Type B pancreatic cell (in vitro differentiated cells): ENCODE data around the gene SGSH. TPM values are rescaled to one million over a fixed set of nuclear protein-coding genes. Genes with fewer than 3 reads are reported as not detected.

ENCODE experiments used
- DNase-seq: peaks from one replicate; pipeline ENCODE4 v3.0.0; 2021; ENCODE audit warnings: mixed read lengths; ENCODE audit not compliant: unreplicated experiment; ENCODE audit errors: extremely low spot score
- H3K27ac Mint-ChIP-seq: 2 replicates; pipeline ENCODE4 v1.8.0; 2021; ENCODE audit warnings: mild to moderate bottlenecking, mixed read lengths
- H3K27me3 Mint-ChIP-seq: 2 replicates; pipeline ENCODE4 v1.8.0; 2021; ENCODE audit warnings: mixed read lengths
- H3K36me3 Mint-ChIP-seq: 2 replicates; pipeline ENCODE4 v1.8.0; 2021; ENCODE audit warnings: mixed read lengths
- H3K4me1 Mint-ChIP-seq: one replicate; pipeline ENCODE4 v1.8.0; 2021; ENCODE audit warnings: mixed read lengths; ENCODE audit not compliant: unreplicated experiment
- H3K4me3 Mint-ChIP-seq: 2 replicates; pipeline ENCODE4 v1.8.0; 2021; ENCODE audit warnings: mild to moderate bottlenecking, mixed read lengths
- H3K9me3 Mint-ChIP-seq: 2 replicates; pipeline ENCODE4 v1.8.0; 2021; ENCODE audit warnings: mixed read lengths
- total RNA-seq: library from RNA; stranded (reverse); gene quantifications from 2 replicates; pipeline ENCODE4 v1.2.1, GENCODE V29; 2021; ENCODE audit warnings: low replicate concordance
- TF ChIP-seq, protein P1 (sequence below): fragments of 200-600 bp; sonication (generic); conservative IDR thresholded peaks from 2 replicates; pipeline ENCODE4 v1.5.0; 2021; ENCODE audit warnings: antibody characterized with exemption, mild to moderate bottlenecking

The SGSH gene
- total RNA-seq, 1 donor from 2014 or later = 40.5 TPM

GRCh38 chr17:80218391-80218790 is 1.7 kb downstream of the SGSH start:
- Mint-ChIP-seq H3K9me3 (no peaks in the 10 kb centered on the region), H3K4me1 (peaks cover 12% of the 10 kb centered on the region), H3K36me3 (peaks cover 9% of the 10 kb centered on the region), H3K27ac (no peak overlapping the region), H3K4me3 (peak overlapping the region; percentile 94), H3K27me3 (no peaks in the 10 kb centered on the region)
- TF ChIP-seq, protein P1, sequence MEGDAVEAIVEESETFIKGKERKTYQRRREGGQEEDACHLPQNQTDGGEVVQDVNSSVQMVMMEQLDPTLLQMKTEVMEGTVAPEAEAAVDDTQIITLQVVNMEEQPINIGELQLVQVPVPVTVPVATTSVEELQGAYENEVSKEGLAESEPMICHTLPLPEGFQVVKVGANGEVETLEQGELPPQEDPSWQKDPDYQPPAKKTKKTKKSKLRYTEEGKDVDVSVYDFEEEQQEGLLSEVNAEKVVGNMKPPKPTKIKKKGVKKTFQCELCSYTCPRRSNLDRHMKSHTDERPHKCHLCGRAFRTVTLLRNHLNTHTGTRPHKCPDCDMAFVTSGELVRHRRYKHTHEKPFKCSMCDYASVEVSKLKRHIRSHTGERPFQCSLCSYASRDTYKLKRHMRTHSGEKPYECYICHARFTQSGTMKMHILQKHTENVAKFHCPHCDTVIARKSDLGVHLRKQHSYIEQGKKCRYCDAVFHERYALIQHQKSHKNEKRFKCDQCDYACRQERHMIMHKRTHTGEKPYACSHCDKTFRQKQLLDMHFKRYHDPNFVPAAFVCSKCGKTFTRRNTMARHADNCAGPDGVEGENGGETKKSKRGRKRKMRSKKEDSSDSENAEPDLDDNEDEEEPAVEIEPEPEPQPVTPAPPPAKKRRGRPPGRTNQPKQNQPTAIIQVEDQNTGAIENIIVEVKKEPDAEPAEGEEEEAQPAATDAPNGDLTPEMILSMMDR = no peak
- no peak for DNase-seq

- Mint-ChIP-seq H3K27ac (no peak overlapping the region), H3K36me3 (peaks cover 9% of the 10 kb centered on the region), H3K27me3 (no peaks in the 10 kb centered on the region), H3K9me3 (no peaks in the 10 kb centered on the region), H3K4me3 (peak overlapping the region; percentile 34), H3K4me1 (peaks cover 12% of the 10 kb centered on the region)
- TF ChIP-seq, protein P1 = no peak
- DNase-seq = no peak
Measured at GRCh38 chr17:80217703-80218362, 2.3 kb downstream of the SGSH start.

- Mint-ChIP-seq H3K27ac (peak overlapping the region; percentile 29), H3K9me3 (no peaks in the 10 kb centered on the region), H3K4me3 (peak overlapping the region; percentile 34), H3K27me3 (no peaks in the 10 kb centered on the region), H3K36me3 (peaks cover 9% of the 10 kb centered on the region), H3K4me1 (peaks cover 12% of the 10 kb centered on the region)
- TF ChIP-seq, protein P1 = no peak
- DNase-seq = no peak
Measured at GRCh38 chr17:80216473-80217456, 3.4 kb downstream of the SGSH start.

- Mint-ChIP-seq H3K27me3 (no peaks in the 10 kb centered on the region), H3K9me3 (no peaks in the 10 kb centered on the region), H3K4me1 (peaks cover 12% of the 10 kb centered on the region), H3K27ac (no peak overlapping the region), H3K4me3 (no peak overlapping the region), H3K36me3 (peaks cover 9% of the 10 kb centered on the region)
- no peak for DNase-seq
- TF ChIP-seq, protein P1 = no peak
Measured at GRCh38 chr17:80214878-80215210, 5.3 kb downstream of the SGSH start.

DNA sequence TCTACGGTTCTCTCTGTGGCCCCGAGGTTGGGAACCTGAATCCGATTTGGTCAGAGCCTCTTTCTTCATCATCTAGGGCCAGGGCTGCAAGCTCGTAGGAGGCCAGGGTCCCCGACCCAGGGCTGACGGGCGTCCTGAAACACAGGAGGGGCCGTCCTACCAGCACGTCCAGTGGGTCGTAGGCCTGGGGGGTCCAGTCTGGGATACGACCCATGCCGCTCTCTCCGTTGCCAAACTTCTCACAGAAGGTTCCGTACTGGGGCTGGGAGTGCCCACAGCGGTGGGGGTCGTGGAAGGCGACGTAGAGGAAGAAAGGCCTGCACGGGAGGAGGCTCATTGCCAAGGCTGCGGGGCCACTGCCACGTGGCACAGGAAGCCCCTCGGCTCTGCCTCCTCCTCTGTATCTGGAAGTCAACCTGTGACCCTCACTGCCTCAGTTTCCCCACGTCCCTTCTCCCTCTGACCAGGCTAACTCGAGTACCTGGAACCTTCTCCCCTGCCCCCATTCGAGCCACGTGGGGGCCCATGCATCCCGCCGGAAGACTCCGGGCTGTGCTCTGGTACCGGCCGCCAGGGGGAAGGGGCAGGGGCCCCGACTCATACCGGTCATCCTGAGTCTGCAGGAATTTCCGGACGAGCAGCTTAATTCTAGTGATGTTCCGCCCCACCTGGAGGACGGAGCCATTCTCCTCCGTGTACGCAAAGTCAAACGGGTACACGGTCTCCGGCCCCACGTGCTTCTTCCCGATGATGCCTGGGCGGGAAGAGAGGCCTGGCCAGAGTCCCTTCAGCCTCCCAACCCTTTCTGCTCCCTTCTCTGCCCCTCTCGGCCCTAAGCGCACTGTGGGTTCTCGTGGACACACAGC is 5.9 kb downstream of the SGSH start:
- no peak for DNase-seq
- H3K27ac Mint-ChIP-seq = no peak overlapping the region
- H3K9me3 Mint-ChIP-seq = no peaks in the 10 kb centered on the region
- H3K4me1 Mint-ChIP-seq = peaks cover 8% of the 10 kb centered on the region
- no peak overlapping the region for H3K4me3 Mint-ChIP-seq
- TF ChIP-seq, protein P1 = no peak
- peaks cover 9% of the 10 kb centered on the region for H3K36me3 Mint-ChIP-seq
- no peaks in the 10 kb centered on the region for H3K27me3 Mint-ChIP-seq
